GM23338 (cell line): ENCODE data around the gene ARHGAP1. TPM values are rescaled to one million over a fixed set of nuclear protein-coding genes. Genes with fewer than 3 reads are reported as not detected.

Experiments
- ATAC-seq: fragments of 200-7000 bp; cut with Tn5 transposase; 3 replicates; pipeline ENCODE4 v1.9.1; 2020
- DNase-seq: peaks from one replicate; pipeline ENCODE4 v3.0.0-alpha.2; 2015; ENCODE audit warnings: low spot score
- H2AFZ ChIP-seq: fragments of 200-600 bp; sonication (generic); 2 replicates; pipeline ENCODE4 v1.8.0; 2016; ENCODE audit warnings: antibody characterized with exemption, mild to moderate bottlenecking, moderate library complexity
- H3F3A ChIP-seq: fragments of 200-600 bp; sonication (generic); replicated peaks from 2 replicates; pipeline ENCODE4 v1.8.0; 2017; ENCODE audit warnings: antibody characterized with exemption, mixed run types, low read depth
- H3K27ac ChIP-seq: fragments of 200-600 bp; sonication (generic); 2 replicates; pipeline ENCODE4 v1.6.1; 2016; ENCODE audit warnings: low read depth
- H3K27me3 ChIP-seq: fragments of 200-600 bp; sonication (generic); 2 replicates; pipeline ENCODE4 v1.8.0; 2016; ENCODE audit warnings: mild to moderate bottlenecking, mixed run types, moderate library complexity; ENCODE audit not compliant: insufficient read depth
- H3K36me3 ChIP-seq: fragments of 200-600 bp; sonication (generic); 2 replicates; pipeline ENCODE4 v1.8.0; 2016; ENCODE audit warnings: mild to moderate bottlenecking; ENCODE audit not compliant: insufficient read depth
- H3K4me1 ChIP-seq: fragments of 200-600 bp; sonication (generic); 2 replicates; pipeline ENCODE4 v1.8.0; 2016; ENCODE audit warnings: mild to moderate bottlenecking, moderate library complexity; ENCODE audit not compliant: insufficient read depth
- H3K4me2 ChIP-seq: fragments of 200-600 bp; sonication (generic); 2 replicates; pipeline ENCODE4 v1.7.1; 2017; ENCODE audit warnings: mixed run types
- H3K4me3 ChIP-seq: fragments of 200-600 bp; sonication (generic); 2 replicates; pipeline ENCODE4 v1.6.1; 2016; ENCODE audit warnings: mixed run types
- H3K79me2 ChIP-seq: fragments of 200-600 bp; sonication (generic); replicated peaks from 2 replicates; pipeline ENCODE4 v1.8.0; 2017; ENCODE audit warnings: mild to moderate bottlenecking; ENCODE audit not compliant: insufficient read depth
- H3K9me2 ChIP-seq: fragments of 200-600 bp; sonication (generic); 2 replicates; pipeline ENCODE4 v1.8.0; 2017; ENCODE audit not compliant: insufficient read depth
- H4K20me1 ChIP-seq: fragments of 200-600 bp; sonication (generic); replicated peaks from 2 replicates; pipeline ENCODE4 v1.8.0; 2017; ENCODE audit warnings: mild to moderate bottlenecking; ENCODE audit not compliant: insufficient read depth
- H3K27ac Mint-ChIP-seq: 2 replicates; pipeline ENCODE4 v1.8.0; 2020; ENCODE audit warnings: inconsistent platforms, mild to moderate bottlenecking, moderate library complexity, mixed read lengths
- H3K27me3 Mint-ChIP-seq: 3 replicates; pipeline ENCODE4 v1.8.0; 2022; ENCODE audit warnings: low read depth, mild to moderate bottlenecking, moderate library complexity, mixed read lengths, inconsistent platforms; ENCODE audit not compliant: insufficient read depth, poor library complexity
- H3K36me3 Mint-ChIP-seq: 3 replicates; pipeline ENCODE4 v1.8.0; 2021; ENCODE audit warnings: low read depth, mild to moderate bottlenecking, inconsistent platforms, moderate library complexity, mixed read lengths
- H3K4me1 Mint-ChIP-seq: 3 replicates; pipeline ENCODE4 v1.8.0; 2020; ENCODE audit warnings: mild to moderate bottlenecking, inconsistent platforms, mixed read lengths
- H3K4me3 Mint-ChIP-seq: 3 replicates; pipeline ENCODE4 v1.8.0; 2021; ENCODE audit warnings: moderate library complexity, mild to moderate bottlenecking, inconsistent platforms, mixed read lengths
- H3K9me3 Mint-ChIP-seq: 3 replicates; pipeline ENCODE4 v1.8.0; 2020; ENCODE audit warnings: moderate library complexity, mild to moderate bottlenecking, inconsistent platforms, mixed read lengths
- EZH2 ChIP-seq: fragments of 200-600 bp; sonication (generic); IDR thresholded peaks from one replicate; pipeline ENCODE4 v1.8.0; 2017; ENCODE audit warnings: antibody characterized with exemption, mild to moderate bottlenecking, low read depth; ENCODE audit not compliant: unreplicated experiment
- JUNB ChIP-seq: IDR thresholded peaks from one replicate; pipeline ENCODE4 v1.6.1; 2016; ENCODE audit warnings: antibody characterized with exemption; ENCODE audit not compliant: unreplicated experiment
- POLR2AphosphoS5 ChIP-seq: IDR thresholded peaks from 2 replicates; pipeline ENCODE4 v1.6.1; 2016; ENCODE audit warnings: antibody characterized with exemption, low read depth
- ZNF114 ChIP-seq: fragments of 250-450 bp; sonication (Bioruptor Pico); IDR thresholded peaks from 2 replicates; pipeline ENCODE4 v1.5.0; 2020; ENCODE audit warnings: mild to moderate bottlenecking, moderate library complexity
- ZNF331 ChIP-seq: fragments of 250-450 bp; sonication (Bioruptor Pico); IDR thresholded peaks from 2 replicates; pipeline ENCODE4 v1.5.0; 2020; ENCODE audit warnings: low read depth, mild to moderate bottlenecking, moderate library complexity
- ZNF462 ChIP-seq: fragments of 250-450 bp; sonication (Bioruptor Pico); IDR thresholded peaks from 2 replicates; pipeline ENCODE4 v1.5.0; 2020; ENCODE audit warnings: mild to moderate bottlenecking, moderate library complexity
- polyA plus RNA-seq: library from polyadenylated mRNA; unstranded; fragments of >200 nt; fragmentation: Nextera tagmentation; extraction: Ambion mirVana; gene quantifications from 2 replicates; pipeline ENCODE4 v1.2.1, GENCODE V29; 2016
- total RNA-seq: library from RNA; depleted of rRNA; stranded (reverse); fragments of >200 nt; shearing (Covaris generic); gene quantifications from 2 replicates; pipeline ENCODE4 v1.2.3, GENCODE V29; 2014
- TF ChIP-seq, protein P1 (sequence below): IDR thresholded peaks from 2 replicates; pipeline ENCODE4 v1.6.1; 2016; ENCODE audit warnings: antibody characterized with exemption
- TF ChIP-seq, protein P2 (sequence below), 2 experiments: fragments of 200-600 bp in 1 of 2; sonication (generic) in 1 of 2; conservative IDR thresholded peaks; 2 replicates each; pipeline versions ENCODE4 v1.5.1 to v1.6.1; 2016 to 2017; ENCODE audit warnings: antibody characterized with exemption in 2 of 2, low read depth in 2 of 2, mild to moderate bottlenecking in 2 of 2, moderate library complexity in 1 of 2
- TF ChIP-seq, protein P3 (sequence below): IDR thresholded peaks from one replicate; pipeline ENCODE4 v1.6.1; 2018; ENCODE audit warnings: antibody characterized with exemption; ENCODE audit not compliant: unreplicated experiment

The ARHGAP1 gene
- total and polyA plus RNA-seq, 2 experiments from 2014 or later: 23.4 to 38.1 TPM

DNA sequence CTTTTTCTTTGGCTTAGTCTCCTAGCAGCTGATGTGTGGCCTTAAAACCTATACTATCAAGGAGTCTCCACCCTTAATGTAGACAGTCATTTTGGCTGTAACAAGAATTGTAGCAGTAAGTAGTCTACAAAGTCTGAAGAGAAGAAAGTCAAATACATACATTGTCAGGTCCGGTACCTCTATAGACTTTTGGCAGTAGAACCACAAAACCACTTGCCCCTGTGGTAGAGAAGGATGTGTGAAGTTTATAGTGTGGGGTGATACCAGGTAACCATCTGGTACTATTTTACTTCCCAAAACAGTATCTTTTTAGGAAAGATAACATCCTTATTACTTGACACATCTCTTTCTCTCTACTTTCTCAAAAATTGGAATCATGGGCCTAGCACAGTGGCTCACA, 67.9 kb downstream of the ARHGAP1 start:
- no peak overlapping the region for H3K4me3 Mint-ChIP-seq
- H3K27ac Mint-ChIP-seq: no peak overlapping the region
- Histone ChIP-seq H2AFZ (no peak overlapping the region), H3K79me2 (0 out of 2 replicates have a peak, but pooled peaks cover 4% of the 10 kb centered on the region), H3K36me3 (no peaks in the 10 kb centered on the region; the same call in 1 of the 2 replicates), H3K4me2 (no peak overlapping the region), H3K4me3 (no peak overlapping the region), H3K4me1 (no peaks in the 10 kb centered on the region), H3K9me2 (no peaks in the 10 kb centered on the region), H3K27ac (no peak overlapping the region), H4K20me1 (no peaks in the 10 kb centered on the region; the same call in 1 of the 2 replicates), H3F3A (no peaks in the 10 kb centered on the region), H3K27me3 (no peaks in the 10 kb centered on the region)
- DNase-seq (no peak), ATAC-seq (no peak)
- TF ChIP-seq ZNF331 (no peak), ZNF114 (CRISPR knock-in tag) (no peak), POLR2AphosphoS5 (no peak)
- peaks cover 2% of the 10 kb centered on the region for H3K27me3 Mint-ChIP-seq
- 0 out of 3 replicates have a peak, but pooled peaks cover 8% of the 10 kb centered on the region for H3K36me3 Mint-ChIP-seq
- H3K4me1 Mint-ChIP-seq: no peaks in the 10 kb centered on the region
- H3K9me3 Mint-ChIP-seq: no peaks in the 10 kb centered on the region

GRCh38 chr11:46631676-46632075, 68.7 kb downstream of the ARHGAP1 start:
- H4K20me1 ChIP-seq: no peaks in the 10 kb centered on the region; the same call in 1 of the 2 replicates
- ATAC-seq (no peak), DNase-seq (no peak)
- no peak overlapping the region for H3K4me3 ChIP-seq
- no peaks in the 10 kb centered on the region; the same call in 1 of the 2 replicates for H3K36me3 ChIP-seq
- no peak overlapping the region for H3K4me2 ChIP-seq
- no peak overlapping the region for H2AFZ ChIP-seq
- Mint-ChIP-seq H3K27me3 (peaks cover 2% of the 10 kb centered on the region), H3K4me3 (no peak overlapping the region), H3K36me3 (0 out of 3 replicates have a peak, but pooled peaks cover 8% of the 10 kb centered on the region), H3K27ac (no peak overlapping the region), H3K9me3 (no peaks in the 10 kb centered on the region), H3K4me1 (no peaks in the 10 kb centered on the region)
- H3K4me1 ChIP-seq: no peaks in the 10 kb centered on the region
- H3K79me2 ChIP-seq: peaks cover 4% of the 10 kb centered on the region; the same call in 1 of the 2 replicates
- no peaks in the 10 kb centered on the region for H3K9me2 ChIP-seq
- H3K27ac ChIP-seq: no peak overlapping the region
- no peaks in the 10 kb centered on the region for H3K27me3 ChIP-seq
- H3F3A ChIP-seq: no peaks in the 10 kb centered on the region
- no peak for TF ChIP-seq EZH2
- TF ChIP-seq, protein P1, sequence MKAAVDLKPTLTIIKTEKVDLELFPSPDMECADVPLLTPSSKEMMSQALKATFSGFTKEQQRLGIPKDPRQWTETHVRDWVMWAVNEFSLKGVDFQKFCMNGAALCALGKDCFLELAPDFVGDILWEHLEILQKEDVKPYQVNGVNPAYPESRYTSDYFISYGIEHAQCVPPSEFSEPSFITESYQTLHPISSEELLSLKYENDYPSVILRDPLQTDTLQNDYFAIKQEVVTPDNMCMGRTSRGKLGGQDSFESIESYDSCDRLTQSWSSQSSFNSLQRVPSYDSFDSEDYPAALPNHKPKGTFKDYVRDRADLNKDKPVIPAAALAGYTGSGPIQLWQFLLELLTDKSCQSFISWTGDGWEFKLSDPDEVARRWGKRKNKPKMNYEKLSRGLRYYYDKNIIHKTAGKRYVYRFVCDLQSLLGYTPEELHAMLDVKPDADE: no peak
- TF ChIP-seq ZNF462 (CRISPR knock-in tag): no peak
- no peak for TF ChIP-seq ZNF331
- TF ChIP-seq, protein P2, sequence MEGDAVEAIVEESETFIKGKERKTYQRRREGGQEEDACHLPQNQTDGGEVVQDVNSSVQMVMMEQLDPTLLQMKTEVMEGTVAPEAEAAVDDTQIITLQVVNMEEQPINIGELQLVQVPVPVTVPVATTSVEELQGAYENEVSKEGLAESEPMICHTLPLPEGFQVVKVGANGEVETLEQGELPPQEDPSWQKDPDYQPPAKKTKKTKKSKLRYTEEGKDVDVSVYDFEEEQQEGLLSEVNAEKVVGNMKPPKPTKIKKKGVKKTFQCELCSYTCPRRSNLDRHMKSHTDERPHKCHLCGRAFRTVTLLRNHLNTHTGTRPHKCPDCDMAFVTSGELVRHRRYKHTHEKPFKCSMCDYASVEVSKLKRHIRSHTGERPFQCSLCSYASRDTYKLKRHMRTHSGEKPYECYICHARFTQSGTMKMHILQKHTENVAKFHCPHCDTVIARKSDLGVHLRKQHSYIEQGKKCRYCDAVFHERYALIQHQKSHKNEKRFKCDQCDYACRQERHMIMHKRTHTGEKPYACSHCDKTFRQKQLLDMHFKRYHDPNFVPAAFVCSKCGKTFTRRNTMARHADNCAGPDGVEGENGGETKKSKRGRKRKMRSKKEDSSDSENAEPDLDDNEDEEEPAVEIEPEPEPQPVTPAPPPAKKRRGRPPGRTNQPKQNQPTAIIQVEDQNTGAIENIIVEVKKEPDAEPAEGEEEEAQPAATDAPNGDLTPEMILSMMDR (conservative IDR thresholded peaks at IDR 0.05; ENCODE audit: low read depth in 2 of 2): no peak
- no peak for TF ChIP-seq JUNB
- TF ChIP-seq, protein P3, sequence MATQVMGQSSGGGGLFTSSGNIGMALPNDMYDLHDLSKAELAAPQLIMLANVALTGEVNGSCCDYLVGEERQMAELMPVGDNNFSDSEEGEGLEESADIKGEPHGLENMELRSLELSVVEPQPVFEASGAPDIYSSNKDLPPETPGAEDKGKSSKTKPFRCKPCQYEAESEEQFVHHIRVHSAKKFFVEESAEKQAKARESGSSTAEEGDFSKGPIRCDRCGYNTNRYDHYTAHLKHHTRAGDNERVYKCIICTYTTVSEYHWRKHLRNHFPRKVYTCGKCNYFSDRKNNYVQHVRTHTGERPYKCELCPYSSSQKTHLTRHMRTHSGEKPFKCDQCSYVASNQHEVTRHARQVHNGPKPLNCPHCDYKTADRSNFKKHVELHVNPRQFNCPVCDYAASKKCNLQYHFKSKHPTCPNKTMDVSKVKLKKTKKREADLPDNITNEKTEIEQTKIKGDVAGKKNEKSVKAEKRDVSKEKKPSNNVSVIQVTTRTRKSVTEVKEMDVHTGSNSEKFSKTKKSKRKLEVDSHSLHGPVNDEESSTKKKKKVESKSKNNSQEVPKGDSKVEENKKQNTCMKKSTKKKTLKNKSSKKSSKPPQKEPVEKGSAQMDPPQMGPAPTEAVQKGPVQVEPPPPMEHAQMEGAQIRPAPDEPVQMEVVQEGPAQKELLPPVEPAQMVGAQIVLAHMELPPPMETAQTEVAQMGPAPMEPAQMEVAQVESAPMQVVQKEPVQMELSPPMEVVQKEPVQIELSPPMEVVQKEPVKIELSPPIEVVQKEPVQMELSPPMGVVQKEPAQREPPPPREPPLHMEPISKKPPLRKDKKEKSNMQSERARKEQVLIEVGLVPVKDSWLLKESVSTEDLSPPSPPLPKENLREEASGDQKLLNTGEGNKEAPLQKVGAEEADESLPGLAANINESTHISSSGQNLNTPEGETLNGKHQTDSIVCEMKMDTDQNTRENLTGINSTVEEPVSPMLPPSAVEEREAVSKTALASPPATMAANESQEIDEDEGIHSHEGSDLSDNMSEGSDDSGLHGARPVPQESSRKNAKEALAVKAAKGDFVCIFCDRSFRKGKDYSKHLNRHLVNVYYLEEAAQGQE: no peak
